HT-29 (cell line): ENCODE data around the gene ZNF771. TPM values are rescaled to one million over a fixed set of nuclear protein-coding genes. Genes with fewer than 3 reads are reported as not detected.

ENCODE experiments used
- DNase-seq: peaks from one replicate; pipeline ENCODE4 v3.0.0-alpha.2; 2015; ENCODE audit warnings: low spot score
- total RNA-seq: library from RNA; depleted of rRNA; stranded (reverse); fragments of >200 nt; shearing (Covaris generic); gene quantifications from 2 replicates; pipeline ENCODE4 v1.2.3, GENCODE V29; 2014; rRNA removed

ZNF771 gene
- 12.6 and 17.7 TPM in 2 replicates for total RNA-seq

DNA sequence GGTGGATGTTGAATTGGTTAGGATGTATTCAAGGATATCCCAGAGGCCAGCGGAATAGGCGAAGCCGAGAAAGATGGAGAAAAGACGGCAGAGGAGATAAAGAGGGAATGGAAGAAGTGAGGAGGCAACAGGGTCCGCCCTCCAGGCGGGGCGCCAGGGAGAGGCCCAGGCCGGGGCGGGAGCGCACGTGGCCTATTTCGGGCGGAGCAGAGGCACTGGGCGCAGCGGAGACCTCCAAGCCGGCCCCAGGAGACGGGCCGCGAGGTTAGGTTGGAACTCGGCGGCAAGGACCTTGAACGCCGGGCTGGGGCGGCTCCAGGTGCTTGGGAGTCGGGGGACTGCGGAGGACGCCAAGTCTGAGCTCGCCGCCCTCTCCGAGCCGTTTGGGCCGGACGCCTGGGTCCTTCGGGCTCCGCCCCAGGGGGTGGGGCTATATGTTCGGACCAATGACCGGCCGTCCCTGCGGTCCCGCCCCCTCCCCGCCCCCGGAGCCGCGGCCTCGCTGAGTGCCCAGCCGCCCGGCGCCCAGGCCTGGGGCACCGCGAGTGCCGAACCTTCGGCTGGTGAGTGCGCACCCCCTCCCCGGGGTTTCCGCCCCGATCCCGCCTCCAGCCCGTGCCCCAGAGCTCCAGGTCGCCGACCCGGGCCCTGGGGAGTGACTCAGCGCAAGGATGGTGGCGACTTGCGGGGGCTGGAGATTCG lies at the start of gene ZNF771:
TSS of gene ZNF771 (plus strand) at position 505 of the 702 bp plus-strand sequence. CDS start 448 bp downstream, outside the sequence.
- DNase-seq: peak; percentile 93

DNA sequence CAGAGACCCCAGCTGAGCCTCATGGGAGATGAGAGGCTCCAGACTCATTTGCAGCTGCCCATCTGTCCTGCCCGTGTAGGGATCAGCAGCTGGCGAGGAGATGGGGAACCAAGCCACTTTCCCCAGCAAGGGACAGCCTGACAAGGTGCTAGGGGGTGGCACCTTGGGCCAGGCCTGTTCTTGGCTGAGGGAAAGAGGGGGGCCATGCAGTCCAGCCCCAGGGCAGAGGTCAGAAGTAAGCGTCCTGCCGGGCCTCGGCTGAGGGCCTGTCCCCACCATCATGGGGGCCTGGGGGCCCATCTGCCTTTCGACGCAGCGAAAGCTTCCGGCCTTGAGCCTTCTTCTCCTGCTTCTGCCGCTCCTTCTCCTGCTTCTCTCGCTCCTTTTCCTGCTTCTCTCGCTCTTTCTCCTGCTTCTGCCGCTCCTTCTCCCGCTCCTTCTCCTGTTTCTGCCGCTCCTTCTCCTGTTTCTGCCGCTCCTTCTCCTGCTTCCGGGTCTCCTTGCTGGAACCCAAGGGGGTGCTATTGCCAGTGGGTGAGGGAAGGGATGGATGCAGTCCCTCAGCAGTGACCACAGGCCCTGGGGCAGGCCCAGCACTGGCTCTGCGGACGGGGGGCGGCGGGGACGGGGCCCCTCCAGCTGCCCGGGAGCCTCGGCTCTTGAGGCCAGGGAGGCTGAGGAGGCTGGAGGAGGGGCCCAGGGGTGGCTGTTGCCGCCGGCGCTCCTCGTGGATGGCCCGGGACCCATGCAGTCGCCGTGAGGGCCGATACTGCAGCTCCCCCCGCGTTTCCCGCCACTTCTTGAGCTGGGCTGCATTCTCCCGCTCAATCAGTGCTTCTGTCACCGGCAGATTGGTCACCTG lies 49.5 kb upstream of the ZNF771 start:
- DNase-seq: no peak

GRCh38 chr16:30358577-30358936 lies 48.8 kb upstream of the ZNF771 start:
- no peak for DNase-seq

DNA sequence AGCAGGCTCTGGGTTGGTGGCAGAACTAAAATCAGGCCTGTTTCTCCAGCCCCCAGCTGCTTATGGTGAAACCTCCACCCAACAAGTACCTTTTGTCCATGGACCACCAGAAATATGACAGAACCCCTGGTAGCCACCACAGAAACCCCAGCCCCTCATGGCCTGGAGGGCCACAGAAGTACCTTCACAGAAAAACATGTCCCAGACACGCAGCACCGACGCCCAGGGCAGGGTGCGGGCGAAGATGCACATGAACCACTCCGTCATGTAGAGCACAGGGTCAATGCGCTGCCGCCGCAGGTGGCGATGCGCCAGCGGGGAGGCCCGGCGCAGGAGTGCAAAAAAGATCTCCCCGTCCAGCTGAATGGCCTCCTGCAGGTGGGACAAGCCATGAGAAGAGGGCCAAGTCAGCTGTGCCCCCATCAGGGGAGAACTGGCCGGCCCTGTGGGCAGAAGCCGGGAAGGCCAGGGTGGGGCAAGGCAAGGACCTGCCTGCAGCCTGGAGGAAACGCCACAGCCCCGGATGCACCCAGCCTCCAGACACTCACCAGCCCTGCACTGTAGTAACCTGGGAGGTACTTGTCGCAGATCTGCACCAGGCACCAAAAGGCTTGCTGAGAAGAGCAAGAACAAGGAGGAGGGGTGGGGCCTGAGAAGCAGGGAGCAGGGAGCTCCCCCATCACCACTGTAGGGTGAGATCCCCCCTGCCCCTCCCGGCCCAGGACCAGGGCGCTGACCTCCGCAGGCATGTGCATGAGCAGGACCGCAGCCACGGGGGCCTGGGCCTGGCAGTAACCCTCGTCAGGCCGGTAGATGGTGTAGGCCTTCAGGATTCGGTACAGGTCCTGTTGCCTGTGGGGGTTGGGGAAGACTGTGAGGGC lies 48.2 kb upstream of the ZNF771 start:
- no peak for DNase-seq

DNA sequence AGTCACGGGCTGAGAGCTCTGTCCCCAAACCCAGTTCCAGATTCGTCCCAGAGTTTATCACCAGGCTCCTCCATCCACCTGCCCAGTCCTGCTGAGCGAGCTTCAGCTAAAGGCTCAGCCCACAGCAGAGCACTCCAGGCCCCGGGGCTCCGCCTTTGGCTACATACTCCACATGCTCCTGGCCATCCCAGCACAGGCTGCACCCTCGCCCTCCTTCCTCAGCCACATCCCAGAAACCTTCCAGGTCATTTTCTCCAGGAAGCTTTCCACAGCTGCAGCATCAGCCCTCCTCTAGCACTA lies 47.6 kb upstream of the ZNF771 start:
- DNase-seq: no peak

- no peak for DNase-seq
Observed at GRCh38 chr16:30361180-30361579, 46.2 kb upstream of the ZNF771 start.

DNA sequence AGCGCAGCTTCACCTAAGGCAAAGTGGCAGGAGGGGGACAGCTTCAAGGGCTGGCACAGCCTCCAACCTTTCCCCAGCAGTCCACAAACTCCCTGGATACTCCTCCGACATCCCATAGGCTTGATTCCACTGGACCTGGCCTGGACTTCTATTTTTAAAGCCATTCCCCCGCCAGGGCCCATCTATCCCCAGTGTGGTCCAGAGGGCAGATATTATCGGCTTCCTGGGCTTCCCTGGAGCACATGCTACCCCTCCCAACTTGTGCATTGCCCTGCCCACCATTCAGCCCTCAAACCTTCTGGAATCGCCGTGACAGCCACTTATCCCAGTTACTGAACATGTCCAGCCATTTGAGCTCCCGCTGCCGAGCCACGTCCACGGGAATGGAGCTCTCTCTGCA lies 42.2 kb upstream of the ZNF771 start:
- DNase-seq: no peak

- no peak for DNase-seq
Observed at GRCh38 chr16:30366511-30366910, 40.9 kb upstream of the ZNF771 start.

GRCh38 chr16:30367349-30368009 lies 39.9 kb upstream of the ZNF771 start:
- peak; percentile 46 for DNase-seq

DNA sequence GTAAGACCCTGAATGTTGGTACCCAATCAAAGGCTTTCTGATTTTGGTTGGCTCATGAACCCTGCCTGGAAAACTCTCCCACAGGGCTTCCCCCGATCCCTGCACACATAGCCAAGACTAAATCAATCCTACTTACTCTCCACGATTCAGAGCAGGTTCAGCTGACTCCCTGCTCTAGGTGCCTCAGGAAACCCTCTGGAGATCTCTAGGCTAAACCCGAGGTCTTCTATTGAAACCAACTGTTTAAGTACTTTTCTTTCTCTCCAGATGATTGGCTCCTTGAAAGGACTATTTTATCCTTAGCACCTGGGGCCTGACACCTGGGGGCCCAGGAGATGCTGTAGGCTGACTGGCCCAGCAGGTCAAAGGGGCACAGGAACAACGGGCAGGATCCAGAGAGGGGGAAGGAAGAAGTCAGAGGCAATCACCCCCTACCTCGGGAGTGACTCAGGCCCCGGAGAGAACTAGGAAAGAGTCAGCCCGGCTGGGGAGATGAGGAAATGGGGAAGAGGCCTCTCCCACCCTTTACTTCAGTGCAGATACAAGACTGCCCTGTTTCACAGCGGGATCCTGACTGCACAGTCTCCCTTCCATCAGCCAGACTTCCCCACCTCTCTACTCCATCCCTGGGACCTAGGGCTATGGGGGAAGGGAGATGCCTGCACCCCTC lies 39.1 kb upstream of the ZNF771 start:
- DNase-seq: peak; percentile 36

- peak; percentile 21 for DNase-seq
Observed at GRCh38 chr16:30368792-30369090, 38.7 kb upstream of the ZNF771 start.

DNA sequence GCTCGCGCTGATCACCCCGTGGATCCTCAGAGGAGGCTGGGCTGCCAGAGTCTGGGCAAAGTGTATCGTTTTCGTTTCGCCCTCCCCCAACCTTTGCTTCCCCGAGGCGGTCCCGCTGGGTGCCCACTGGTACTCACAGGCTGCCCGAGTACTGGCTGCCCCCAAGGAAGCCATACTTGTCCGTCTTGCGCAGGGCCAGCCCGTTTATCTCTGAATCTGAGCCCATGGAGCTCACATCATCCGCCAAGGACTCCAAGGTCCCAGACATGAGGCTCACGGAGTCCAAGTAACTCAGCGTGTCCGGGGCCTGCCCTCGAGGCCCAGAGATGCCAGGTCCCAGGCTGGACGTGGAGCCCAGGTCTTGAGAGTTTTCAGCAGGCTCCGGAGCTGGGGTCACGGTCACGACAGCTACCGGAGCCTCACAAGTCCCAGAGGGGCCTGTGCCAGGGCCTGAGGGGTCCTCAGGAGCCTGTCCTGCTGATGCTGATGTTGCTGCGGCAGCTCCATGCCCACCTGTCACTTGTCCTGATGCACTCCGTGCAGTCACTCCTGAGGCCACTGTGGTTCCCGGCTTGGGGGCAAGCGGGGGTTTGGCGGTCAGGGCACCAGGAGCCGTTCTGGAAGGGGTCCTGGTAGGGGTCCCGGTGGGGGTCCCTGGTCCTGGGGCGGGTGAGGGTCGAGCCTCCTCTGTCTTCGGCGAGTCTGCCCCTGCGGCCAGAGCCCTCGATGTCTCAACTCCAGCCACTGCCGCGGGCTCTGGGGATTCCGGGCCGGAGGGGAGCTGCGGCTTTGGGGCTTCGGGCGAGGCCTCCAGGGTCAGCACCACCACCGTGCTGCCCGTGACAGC lies 38.1 kb upstream of the ZNF771 start:
- no peak for DNase-seq

- DNase-seq: no peak
Observed at GRCh38 chr16:30369938-30370455, 37.4 kb upstream of the ZNF771 start.

- DNase-seq: peak; percentile 99
Observed at GRCh38 chr16:30370456-30371247, 36.8 kb upstream of the ZNF771 start, which contains the start of gene TBC1D10B. Gene TBC1D10B (minus strand): TSS chr16:30370494. CDS start chr16:30370183, 311 bp downstream.

DNA sequence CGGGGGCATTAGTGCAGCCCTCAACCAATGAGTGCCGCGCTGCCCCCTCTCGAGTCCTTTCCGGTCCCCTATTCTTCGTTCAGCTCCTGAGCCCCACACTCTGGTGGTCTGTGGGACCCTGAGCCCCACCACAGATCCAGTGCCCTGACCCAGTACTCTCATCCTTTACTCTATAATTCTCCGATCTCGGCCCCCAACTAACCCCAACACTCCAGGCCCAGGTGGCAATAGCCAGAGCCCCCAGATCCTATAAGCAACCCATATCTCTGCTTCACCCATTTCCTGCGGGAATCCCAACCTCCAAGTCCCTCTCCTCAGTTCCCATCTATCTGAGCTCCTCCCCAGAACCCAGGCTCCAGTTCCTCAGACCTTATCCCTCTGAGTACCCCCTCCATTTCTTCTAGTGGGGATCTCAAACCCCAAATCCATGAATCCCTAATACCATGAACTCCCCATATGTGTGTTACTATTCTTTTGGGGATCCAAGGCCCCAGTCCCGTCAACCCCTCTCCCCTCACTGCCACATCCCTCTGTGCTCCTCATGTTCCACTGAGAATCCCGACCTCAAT lies 36.1 kb upstream of the ZNF771 start:
- no peak for DNase-seq

GRCh38 chr16:30372038-30372712 lies 35.2 kb upstream of the ZNF771 start:
- DNase-seq: no peak

- no peak for DNase-seq
Observed at GRCh38 chr16:30372725-30373124, 34.7 kb upstream of the ZNF771 start.

- no peak for DNase-seq
Observed at GRCh38 chr16:30374538-30374937, 32.9 kb upstream of the ZNF771 start, which contains the start of gene MYL11. Gene MYL11 (plus strand): TSS chr16:30374802. CDS start chr16:30374858, 56 bp downstream.
